K562 (cell line): ENCODE results near the gene GABRA4.

Experiments
- ARHGAP35 ChIP-seq: fragments of 450-650 bp; IDR thresholded peaks from 2 replicates; pipeline ENCODE4 v1.6.1; 2018; ENCODE audit not compliant: partially characterized antibody
- HMGN3 ChIP-seq: IDR thresholded peaks from 2 replicates; pipeline ENCODE4 v1.6.1; 2011; ENCODE audit warnings: borderline replicate concordance, low read depth, mild to moderate bottlenecking, mixed read lengths, low read length; ENCODE audit not compliant: insufficient read length; ENCODE audit errors: extremely low read depth
- LCOR ChIP-seq: sonication (generic); formaldehyde crosslinking; IDR thresholded peaks from 2 replicates; pipeline ENCODE4 v1.8.0; 2022; ENCODE audit warnings: mild to moderate bottlenecking, missing genetic modification reagents

GRCh38 chr4:46937493-46937892 lies 55.9 kb downstream of the GABRA4 start:
- TF ChIP-seq HMGN3 (no peak), ARHGAP35 (no peak), LCOR (CRISPR knock-in tag) (no peak)
